ENCODE measurements around the gene ZNF681.

The ZNF681 gene

DNA sequence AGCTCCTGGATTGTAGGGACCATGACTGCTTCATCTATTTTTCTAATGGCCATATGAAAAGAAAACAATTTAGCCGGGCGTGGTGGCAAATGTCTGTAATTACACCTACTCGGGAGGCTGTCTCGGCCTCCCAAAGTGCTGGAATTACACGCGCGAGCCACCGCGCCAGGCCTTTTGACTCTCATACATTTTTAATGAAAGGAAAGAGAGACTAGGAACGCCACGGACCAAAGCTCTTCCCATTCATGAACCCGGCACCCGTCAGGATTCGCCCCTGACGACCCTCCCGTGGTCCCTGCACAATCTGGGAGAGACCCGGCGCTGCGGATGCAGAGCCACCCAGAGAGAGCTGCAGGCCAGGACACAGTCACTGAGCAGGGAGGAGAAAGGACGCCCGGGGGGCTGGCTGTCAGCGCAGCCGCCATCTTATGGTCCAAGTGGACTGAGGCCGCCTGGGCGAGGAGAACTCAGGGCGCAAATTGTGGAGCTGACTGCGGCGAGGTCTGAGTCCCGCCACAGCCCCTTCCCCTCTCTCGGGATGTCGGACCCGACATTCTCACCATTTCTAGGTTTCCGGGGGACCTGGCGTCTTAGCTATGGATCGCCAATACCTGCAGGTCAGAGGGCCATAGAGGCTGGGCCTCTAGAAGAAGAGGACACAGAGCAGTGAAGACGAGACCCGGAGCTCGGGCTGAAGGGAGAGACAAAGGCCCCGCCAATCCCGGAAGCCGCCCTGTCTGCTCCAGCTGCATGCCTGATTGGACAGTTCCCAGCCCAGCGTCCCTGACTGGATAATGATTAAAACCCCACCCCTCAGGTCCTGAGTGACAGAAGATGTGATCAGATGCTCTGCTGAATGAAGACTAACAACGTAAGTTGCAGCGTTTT is at the start of gene ZNF681:
Gene ZNF681 (minus strand): TSS at position 705 of the 888 bp plus-strand sequence. CDS start 142 bp downstream, at position 563.
- TF ChIP-seq, protein P1, sequence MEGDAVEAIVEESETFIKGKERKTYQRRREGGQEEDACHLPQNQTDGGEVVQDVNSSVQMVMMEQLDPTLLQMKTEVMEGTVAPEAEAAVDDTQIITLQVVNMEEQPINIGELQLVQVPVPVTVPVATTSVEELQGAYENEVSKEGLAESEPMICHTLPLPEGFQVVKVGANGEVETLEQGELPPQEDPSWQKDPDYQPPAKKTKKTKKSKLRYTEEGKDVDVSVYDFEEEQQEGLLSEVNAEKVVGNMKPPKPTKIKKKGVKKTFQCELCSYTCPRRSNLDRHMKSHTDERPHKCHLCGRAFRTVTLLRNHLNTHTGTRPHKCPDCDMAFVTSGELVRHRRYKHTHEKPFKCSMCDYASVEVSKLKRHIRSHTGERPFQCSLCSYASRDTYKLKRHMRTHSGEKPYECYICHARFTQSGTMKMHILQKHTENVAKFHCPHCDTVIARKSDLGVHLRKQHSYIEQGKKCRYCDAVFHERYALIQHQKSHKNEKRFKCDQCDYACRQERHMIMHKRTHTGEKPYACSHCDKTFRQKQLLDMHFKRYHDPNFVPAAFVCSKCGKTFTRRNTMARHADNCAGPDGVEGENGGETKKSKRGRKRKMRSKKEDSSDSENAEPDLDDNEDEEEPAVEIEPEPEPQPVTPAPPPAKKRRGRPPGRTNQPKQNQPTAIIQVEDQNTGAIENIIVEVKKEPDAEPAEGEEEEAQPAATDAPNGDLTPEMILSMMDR (IDR thresholded peaks at IDR 0.05; ENCODE audit: low read depth, low read length) = no peak
- H3K4me3 ChIP-seq (ENCODE audit: low read depth, low read length) = peak within 1 kb of the TSS; percentile 62

- no peak overlapping the region for H3K4me3 ChIP-seq (ENCODE audit: low read depth, low read length)
- TF ChIP-seq, protein P1 (IDR thresholded peaks at IDR 0.05; ENCODE audit: low read depth, low read length) = no peak
Observed at GRCh38 chr19:23804676-23805075, 46.0 kb upstream of the ZNF681 start.

DNA sequence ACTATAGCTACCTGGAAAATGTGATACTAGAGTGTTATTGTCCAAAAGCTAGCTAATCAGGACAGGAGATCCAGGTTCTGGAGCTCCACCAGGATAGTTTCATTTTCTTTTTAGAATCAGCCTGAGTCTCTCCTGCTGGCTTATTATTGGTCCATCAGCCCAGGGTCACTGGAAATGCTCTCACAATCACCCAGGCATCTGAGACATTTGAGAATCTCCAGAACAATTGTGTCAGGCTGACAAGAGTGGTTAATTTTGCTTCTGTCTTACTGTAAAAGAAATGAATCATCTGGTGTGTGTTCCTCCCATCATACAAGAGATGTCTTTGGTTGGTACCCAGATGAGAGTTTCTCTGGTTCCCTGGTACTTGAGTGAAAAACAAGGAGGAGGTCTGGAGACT is 43.6 kb upstream of the ZNF681 start:
- TF ChIP-seq, protein P1 (IDR thresholded peaks at IDR 0.05; ENCODE audit: low read depth, low read length) = no peak
- H3K4me3 ChIP-seq (ENCODE audit: low read depth, low read length) = no peak overlapping the region

DNA sequence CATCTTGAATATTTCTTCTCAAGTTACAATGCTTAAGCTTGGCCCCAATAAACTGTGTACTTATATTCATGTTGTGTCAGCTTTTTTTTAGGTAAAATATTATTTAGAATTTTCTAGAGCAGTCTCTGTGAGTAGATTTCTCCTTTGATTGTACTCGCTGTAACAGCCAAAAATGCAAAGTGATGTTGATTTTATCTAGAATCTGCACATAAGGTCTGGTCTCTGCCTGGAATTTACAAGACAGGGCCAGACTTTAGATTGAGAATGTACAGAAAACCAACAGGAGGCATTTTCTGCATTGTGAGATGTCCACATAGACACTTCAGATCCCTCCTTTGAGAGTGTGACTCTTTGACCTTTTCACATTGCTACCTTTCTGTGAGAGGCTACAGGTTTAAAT is 43.1 kb upstream of the ZNF681 start:
- H3K4me3 ChIP-seq (ENCODE audit: low read depth, low read length) = no peak overlapping the region
- TF ChIP-seq, protein P1 (IDR thresholded peaks at IDR 0.05; ENCODE audit: low read depth, low read length) = no peak

DNA sequence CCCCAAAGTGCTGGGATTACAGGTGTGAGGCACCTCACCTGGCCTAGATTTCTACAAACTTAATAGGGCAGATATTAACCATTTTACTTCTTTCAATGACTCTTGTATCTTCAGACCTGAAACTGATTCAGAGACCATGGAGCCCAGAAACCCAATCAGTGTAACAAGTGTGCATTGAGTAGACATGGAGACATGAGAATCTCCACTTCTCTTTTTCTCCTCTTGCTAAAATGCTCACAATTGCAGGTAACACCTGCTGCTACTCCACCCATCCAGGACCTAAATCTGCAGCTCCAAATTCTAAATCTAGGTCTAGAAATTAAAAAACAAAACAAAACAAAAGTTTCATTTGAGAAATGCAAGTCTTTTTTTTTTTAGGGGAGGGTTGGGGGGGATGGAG is 42.2 kb upstream of the ZNF681 start:
- TF ChIP-seq, protein P1 (IDR thresholded peaks at IDR 0.05; ENCODE audit: low read depth, low read length) = no peak

DNA sequence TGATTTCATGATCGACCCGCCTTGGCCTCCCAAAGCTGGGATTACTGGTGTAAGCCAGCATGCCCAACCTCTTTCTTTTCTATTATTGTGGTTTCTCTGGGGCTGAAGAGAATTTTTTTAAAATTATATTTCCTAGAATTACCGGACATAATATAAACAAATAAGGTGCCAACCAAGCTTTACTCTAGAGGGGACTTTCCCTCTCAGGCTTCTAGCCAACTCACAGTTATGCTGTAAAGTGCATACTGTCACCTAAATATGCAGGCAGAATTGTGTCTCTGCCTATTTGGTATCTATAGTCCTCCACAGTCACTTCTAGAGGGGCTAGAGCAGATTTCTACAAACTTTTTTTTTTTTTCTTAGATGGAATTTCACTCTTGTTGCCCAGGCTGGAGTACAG is 41.6 kb upstream of the ZNF681 start:
- TF ChIP-seq, protein P1 (IDR thresholded peaks at IDR 0.05; ENCODE audit: low read depth, low read length) = no peak

More for the DNA sequence above, 42.2 kb upstream of the ZNF681 start:
- no peak overlapping the region for H3K4me3 ChIP-seq (ENCODE audit: low read depth, low read length)

DNA sequence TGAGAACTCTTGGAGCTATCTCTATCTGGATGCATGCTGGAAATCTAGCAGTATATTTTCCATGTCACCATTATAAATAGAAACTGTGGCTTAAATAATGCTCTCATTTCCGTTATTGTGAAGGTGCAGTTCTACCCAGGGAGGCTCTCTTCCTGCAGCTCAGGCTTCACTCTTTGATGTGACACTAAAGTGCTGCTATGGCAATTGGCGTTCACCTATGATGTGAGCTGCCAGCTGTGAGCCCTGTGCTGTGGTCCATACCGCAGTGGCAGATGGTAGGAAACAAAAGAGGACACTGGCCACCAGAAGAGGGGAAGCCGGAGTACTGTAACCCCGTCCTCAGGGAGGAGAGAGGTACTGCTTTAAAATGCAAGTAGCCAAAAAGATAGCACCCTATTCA is 40.6 kb upstream of the ZNF681 start:
- TF ChIP-seq, protein P1 (IDR thresholded peaks at IDR 0.05; ENCODE audit: low read depth, low read length) = no peak
- no peak overlapping the region for H3K4me3 ChIP-seq (ENCODE audit: low read depth, low read length)

More for the DNA sequence above, 41.6 kb upstream of the ZNF681 start:
- no peak overlapping the region for H3K4me3 ChIP-seq (ENCODE audit: low read depth, low read length)
